NCI-H1436 treated with DMSO at 0.1 percent for 48 hours (cell line): ENCODE data around the gene ARHGEF7.

Experiments
- DNase-seq: peaks from one replicate; lab custom pipeline; 2025; lab: John Stamatoyannopoulos, UW

ARHGEF7 gene

GRCh38 chr13:111132948-111133347 lies 17.8 kb downstream of the ARHGEF7 start:
- DNase-seq, result no peak

- DNase-seq, result no peak
Observed at GRCh38 chr13:111139452-111139851, 24.3 kb downstream of the ARHGEF7 start.

- DNase-seq, result no peak
Observed at GRCh38 chr13:111139873-111140561, 24.9 kb downstream of the ARHGEF7 start.

- no peak for DNase-seq
Observed at GRCh38 chr13:111140562-111141105, 25.5 kb downstream of the ARHGEF7 start.

GRCh38 chr13:111142472-111142871 lies 27.4 kb downstream of the ARHGEF7 start:
- DNase-seq, result no peak

GRCh38 chr13:111143865-111144540 lies 28.9 kb downstream of the ARHGEF7 start:
- no peak for DNase-seq

- DNase-seq, result no peak
Observed at GRCh38 chr13:111145071-111145470, 30.0 kb downstream of the ARHGEF7 start.

GRCh38 chr13:111145506-111145905 lies 30.4 kb downstream of the ARHGEF7 start:
- no peak for DNase-seq

GRCh38 chr13:111152844-111153243 lies 37.7 kb downstream of the ARHGEF7 start:
- no peak for DNase-seq

GRCh38 chr13:111153279-111153976 lies 38.3 kb downstream of the ARHGEF7 start:
- no peak for DNase-seq

GRCh38 chr13:111153977-111154332 lies 38.8 kb downstream of the ARHGEF7 start:
- no peak for DNase-seq

GRCh38 chr13:111156421-111156820 lies 41.3 kb downstream of the ARHGEF7 start:
- DNase-seq, result no peak

GRCh38 chr13:111158136-111158805 lies 43.2 kb downstream of the ARHGEF7 start:
- no peak for DNase-seq

GRCh38 chr13:111159362-111160320 lies 44.5 kb downstream of the ARHGEF7 start:
- no peak for DNase-seq

- DNase-seq, result no peak
Observed at GRCh38 chr13:111160648-111161047, 45.5 kb downstream of the ARHGEF7 start.

- DNase-seq, result no peak
Observed at GRCh38 chr13:111161601-111162600, 46.8 kb downstream of the ARHGEF7 start.

- DNase-seq, result no peak
Observed at GRCh38 chr13:111165241-111166010, 50.3 kb downstream of the ARHGEF7 start.

- no peak for DNase-seq
Observed at GRCh38 chr13:111166882-111167675, 52.0 kb downstream of the ARHGEF7 start.
